ENCODE measurements around the gene RARA. TPM values are rescaled to one million over a fixed set of nuclear protein-coding genes. Genes with fewer than 3 reads are reported as not detected.

Gene RARA
- total RNA-seq, 2 donors from 2014 or later = 22.7 to 27.6 TPM

- Histone ChIP-seq H3K9me3 (ENCODE audit: control insufficient read depth, low read length) (no peaks in the 10 kb centered on the region), H3K9ac (ENCODE audit: extremely low read depth, low read length, poor library complexity, severe bottlenecking) (no peak overlapping the region), H3K27me3 (ENCODE audit: control insufficient read depth, insufficient read depth, low read length, poor library complexity, severe bottlenecking) (peaks cover 4% of the 10 kb centered on the region), H3K36me3 (ENCODE audit: control insufficient read depth, insufficient read depth, low read length) (no peaks in the 10 kb centered on the region), H3K4me3 (ENCODE audit: low read length) (no peak overlapping the region), H3K4me1 (ENCODE audit: control insufficient read depth, insufficient read depth, low read length) (peaks cover 16% of the 10 kb centered on the region), H3K27ac (ENCODE audit: low read depth, low read length) (no peak overlapping the region)
- Mint-ChIP-seq H3K4me3 (no peak overlapping the region), H3K4me1 (peaks cover 50% of the 10 kb centered on the region), H3K9me3 (no peaks in the 10 kb centered on the region), H3K27me3 (ENCODE audit: insufficient read depth) (peaks cover 14% of the 10 kb centered on the region), H3K27ac (no peak overlapping the region), H3K36me3 (ENCODE audit: low read depth) (no peaks in the 10 kb centered on the region)
- TF ChIP-seq, protein P1, sequence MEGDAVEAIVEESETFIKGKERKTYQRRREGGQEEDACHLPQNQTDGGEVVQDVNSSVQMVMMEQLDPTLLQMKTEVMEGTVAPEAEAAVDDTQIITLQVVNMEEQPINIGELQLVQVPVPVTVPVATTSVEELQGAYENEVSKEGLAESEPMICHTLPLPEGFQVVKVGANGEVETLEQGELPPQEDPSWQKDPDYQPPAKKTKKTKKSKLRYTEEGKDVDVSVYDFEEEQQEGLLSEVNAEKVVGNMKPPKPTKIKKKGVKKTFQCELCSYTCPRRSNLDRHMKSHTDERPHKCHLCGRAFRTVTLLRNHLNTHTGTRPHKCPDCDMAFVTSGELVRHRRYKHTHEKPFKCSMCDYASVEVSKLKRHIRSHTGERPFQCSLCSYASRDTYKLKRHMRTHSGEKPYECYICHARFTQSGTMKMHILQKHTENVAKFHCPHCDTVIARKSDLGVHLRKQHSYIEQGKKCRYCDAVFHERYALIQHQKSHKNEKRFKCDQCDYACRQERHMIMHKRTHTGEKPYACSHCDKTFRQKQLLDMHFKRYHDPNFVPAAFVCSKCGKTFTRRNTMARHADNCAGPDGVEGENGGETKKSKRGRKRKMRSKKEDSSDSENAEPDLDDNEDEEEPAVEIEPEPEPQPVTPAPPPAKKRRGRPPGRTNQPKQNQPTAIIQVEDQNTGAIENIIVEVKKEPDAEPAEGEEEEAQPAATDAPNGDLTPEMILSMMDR (conservative IDR thresholded peaks at IDR 0.05) = no peak
- 70 to 88% methylated on average over 2 to 4 of the region's 7 CpGs for WGBS, 2 experiments (ENCODE audit: insufficient coverage in 1 of 2, insufficient read length in 1 of 2)
- no peak for DNase-seq
Measured at GRCh38 chr17:40313668-40314583, 4.9 kb downstream of the RARA start.

DNA sequence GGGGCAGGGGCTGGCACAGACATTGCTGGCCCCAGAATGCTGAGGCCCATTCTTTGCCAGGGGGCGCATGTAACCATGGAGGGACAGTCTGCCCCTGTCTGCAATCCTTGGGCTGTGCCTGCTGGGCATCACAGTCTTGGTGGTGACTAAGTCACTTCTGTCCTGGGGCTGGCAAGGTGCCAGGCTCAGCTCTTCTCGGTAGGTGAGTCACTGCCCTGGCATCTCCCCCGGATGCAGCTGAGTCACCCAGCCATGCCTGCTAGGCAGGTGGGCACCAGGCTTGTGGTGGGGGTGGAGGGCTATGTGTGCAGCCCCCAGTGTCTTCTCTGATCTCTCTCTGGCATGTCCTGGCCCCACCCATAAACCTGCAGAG, 5.6 kb downstream of the RARA start:
- Histone ChIP-seq H3K4me3 (ENCODE audit: low read length) (no peak overlapping the region), H3K36me3 (ENCODE audit: control insufficient read depth, insufficient read depth, low read length) (no peaks in the 10 kb centered on the region), H3K9me3 (ENCODE audit: control insufficient read depth, low read length) (no peaks in the 10 kb centered on the region), H3K4me1 (ENCODE audit: control insufficient read depth, insufficient read depth, low read length) (peaks cover 16% of the 10 kb centered on the region), H3K27me3 (ENCODE audit: control insufficient read depth, insufficient read depth, low read length, poor library complexity, severe bottlenecking) (peaks cover 5% of the 10 kb centered on the region), H3K9ac (ENCODE audit: extremely low read depth, low read length, poor library complexity, severe bottlenecking) (no peak overlapping the region), H3K27ac (ENCODE audit: low read depth, low read length) (no peak overlapping the region)
- DNase-seq = peak; percentile 59
- Mint-ChIP-seq H3K27ac (no peak overlapping the region), H3K4me3 (no peak overlapping the region), H3K36me3 (ENCODE audit: low read depth) (no peaks in the 10 kb centered on the region), H3K27me3 (ENCODE audit: insufficient read depth) (peaks cover 18% of the 10 kb centered on the region), H3K4me1 (peaks cover 50% of the 10 kb centered on the region), H3K9me3 (no peaks in the 10 kb centered on the region)
- 80 to 93% methylated on average over 1 to 3 of the region's 3 CpGs for WGBS, 2 experiments (ENCODE audit: insufficient coverage in 1 of 2, insufficient read length in 1 of 2)
- TF ChIP-seq, protein P1 (conservative IDR thresholded peaks at IDR 0.05) = no peak

GRCh38 chr17:40315206-40315605, 6.2 kb downstream of the RARA start:
- H3K36me3 ChIP-seq (ENCODE audit: control insufficient read depth, insufficient read depth, low read length) = no peaks in the 10 kb centered on the region
- no peak overlapping the region for H3K27ac ChIP-seq (ENCODE audit: low read depth, low read length)
- 84 to 90% methylated on average over 2 to 3 of the region's 3 CpGs for WGBS, 2 experiments (ENCODE audit: insufficient coverage in 1 of 2, insufficient read length in 1 of 2)
- DNase-seq = no peak
- TF ChIP-seq, protein P1 (conservative IDR thresholded peaks at IDR 0.05) = no peak
- peaks cover 15% of the 10 kb centered on the region for H3K4me1 ChIP-seq (ENCODE audit: control insufficient read depth, insufficient read depth, low read length)
- H3K27me3 Mint-ChIP-seq (ENCODE audit: insufficient read depth) = peaks cover 23% of the 10 kb centered on the region
- no peaks in the 10 kb centered on the region for H3K9me3 Mint-ChIP-seq
- no peak overlapping the region for H3K4me3 Mint-ChIP-seq
- H3K36me3 Mint-ChIP-seq (ENCODE audit: low read depth) = no peaks in the 10 kb centered on the region
- H3K4me1 Mint-ChIP-seq = peaks cover 49% of the 10 kb centered on the region
- no peaks in the 10 kb centered on the region for H3K9me3 ChIP-seq (ENCODE audit: control insufficient read depth, low read length)
- H3K27ac Mint-ChIP-seq = no peak overlapping the region
- no peak overlapping the region for H3K4me3 ChIP-seq (ENCODE audit: low read length)
- no peak overlapping the region for H3K9ac ChIP-seq (ENCODE audit: extremely low read depth, low read length, poor library complexity, severe bottlenecking)
- H3K27me3 ChIP-seq (ENCODE audit: control insufficient read depth, insufficient read depth, low read length, poor library complexity, severe bottlenecking) = peaks cover 5% of the 10 kb centered on the region
